GM12872 (cell line): Measurements from ENCODE around the gene TUBB4A.

Source experiments
- TF ChIP-seq, protein P1 (sequence below): IDR thresholded peaks from 3 replicates; pipeline ENCODE4 v1.5.1; 2011; ENCODE audit warnings: low read depth, mild to moderate bottlenecking, low read length, moderate library complexity; ENCODE audit not compliant: insufficient read depth

TUBB4A gene

GRCh38 chr19:6465663-6466062 is 36.4 kb downstream of the TUBB4A start:
- TF ChIP-seq, protein P1, sequence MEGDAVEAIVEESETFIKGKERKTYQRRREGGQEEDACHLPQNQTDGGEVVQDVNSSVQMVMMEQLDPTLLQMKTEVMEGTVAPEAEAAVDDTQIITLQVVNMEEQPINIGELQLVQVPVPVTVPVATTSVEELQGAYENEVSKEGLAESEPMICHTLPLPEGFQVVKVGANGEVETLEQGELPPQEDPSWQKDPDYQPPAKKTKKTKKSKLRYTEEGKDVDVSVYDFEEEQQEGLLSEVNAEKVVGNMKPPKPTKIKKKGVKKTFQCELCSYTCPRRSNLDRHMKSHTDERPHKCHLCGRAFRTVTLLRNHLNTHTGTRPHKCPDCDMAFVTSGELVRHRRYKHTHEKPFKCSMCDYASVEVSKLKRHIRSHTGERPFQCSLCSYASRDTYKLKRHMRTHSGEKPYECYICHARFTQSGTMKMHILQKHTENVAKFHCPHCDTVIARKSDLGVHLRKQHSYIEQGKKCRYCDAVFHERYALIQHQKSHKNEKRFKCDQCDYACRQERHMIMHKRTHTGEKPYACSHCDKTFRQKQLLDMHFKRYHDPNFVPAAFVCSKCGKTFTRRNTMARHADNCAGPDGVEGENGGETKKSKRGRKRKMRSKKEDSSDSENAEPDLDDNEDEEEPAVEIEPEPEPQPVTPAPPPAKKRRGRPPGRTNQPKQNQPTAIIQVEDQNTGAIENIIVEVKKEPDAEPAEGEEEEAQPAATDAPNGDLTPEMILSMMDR: no peak

DNA sequence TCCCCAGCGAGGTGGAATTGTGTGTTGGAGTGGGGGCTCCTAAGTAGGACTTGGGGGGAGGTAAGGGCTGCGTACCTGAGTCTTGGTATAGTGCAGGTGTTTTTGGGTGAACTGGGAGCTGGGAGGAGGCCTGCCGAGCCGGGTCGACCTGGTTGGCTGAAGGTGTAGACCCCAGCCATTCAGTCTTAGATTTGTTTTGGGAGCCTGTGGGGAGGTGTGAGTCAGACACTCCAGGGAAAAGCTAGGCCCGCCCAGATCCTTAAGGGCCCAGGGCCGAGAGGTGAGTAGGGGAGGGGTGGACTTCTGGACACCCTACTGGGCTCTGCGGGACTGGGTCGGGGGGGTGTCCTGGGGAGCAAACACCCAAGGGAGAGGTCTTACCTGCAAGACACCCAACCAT is 37.1 kb downstream of the TUBB4A start:
- TF ChIP-seq, protein P1: no peak

DNA sequence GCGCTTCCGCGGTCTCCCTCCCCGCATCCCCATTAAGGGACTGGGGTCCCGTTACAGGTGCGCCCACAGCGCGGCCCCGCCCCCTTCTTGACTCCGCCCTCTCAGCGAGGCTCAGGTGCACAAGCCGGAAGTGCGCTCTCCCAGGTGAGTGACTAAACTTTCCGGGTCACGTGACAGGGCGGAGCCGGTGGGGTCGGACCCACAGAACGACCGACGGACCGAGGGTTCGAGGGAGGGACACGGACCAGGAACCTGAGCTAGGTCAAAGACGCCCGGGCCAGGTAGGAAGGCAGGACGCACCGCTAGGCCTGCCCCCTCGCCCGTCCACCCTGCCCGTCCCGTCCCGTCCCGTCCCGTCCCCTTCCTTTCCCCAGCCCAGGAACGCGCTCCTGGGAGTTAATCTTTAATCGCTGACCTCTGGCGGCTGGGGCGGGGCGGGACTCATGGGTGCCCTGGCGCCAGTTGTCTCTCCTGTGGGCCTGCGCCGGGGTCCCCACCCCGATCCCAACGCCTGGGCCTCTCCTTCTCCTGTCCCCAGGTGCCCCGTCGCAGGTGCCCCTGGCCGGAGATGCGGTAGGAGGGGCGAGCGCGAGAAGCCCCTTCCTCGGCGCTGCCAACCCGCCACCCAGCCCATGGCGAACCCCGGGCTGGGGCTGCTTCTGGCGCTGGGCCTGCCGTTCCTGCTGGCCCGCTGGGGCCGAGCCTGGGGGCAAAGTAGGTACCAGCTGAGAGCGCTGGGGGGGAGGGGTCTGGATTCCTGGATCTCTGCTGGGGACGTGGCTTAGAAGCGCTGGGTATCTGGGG is 37.8 kb downstream of the TUBB4A start, which contains the start of gene CRB3:
CRB3 (plus strand) TSS at position 202 of the 804 bp plus-strand sequence; CDS start at position 633, 431 bp downstream.
- TF ChIP-seq, protein P1: no peak

DNA sequence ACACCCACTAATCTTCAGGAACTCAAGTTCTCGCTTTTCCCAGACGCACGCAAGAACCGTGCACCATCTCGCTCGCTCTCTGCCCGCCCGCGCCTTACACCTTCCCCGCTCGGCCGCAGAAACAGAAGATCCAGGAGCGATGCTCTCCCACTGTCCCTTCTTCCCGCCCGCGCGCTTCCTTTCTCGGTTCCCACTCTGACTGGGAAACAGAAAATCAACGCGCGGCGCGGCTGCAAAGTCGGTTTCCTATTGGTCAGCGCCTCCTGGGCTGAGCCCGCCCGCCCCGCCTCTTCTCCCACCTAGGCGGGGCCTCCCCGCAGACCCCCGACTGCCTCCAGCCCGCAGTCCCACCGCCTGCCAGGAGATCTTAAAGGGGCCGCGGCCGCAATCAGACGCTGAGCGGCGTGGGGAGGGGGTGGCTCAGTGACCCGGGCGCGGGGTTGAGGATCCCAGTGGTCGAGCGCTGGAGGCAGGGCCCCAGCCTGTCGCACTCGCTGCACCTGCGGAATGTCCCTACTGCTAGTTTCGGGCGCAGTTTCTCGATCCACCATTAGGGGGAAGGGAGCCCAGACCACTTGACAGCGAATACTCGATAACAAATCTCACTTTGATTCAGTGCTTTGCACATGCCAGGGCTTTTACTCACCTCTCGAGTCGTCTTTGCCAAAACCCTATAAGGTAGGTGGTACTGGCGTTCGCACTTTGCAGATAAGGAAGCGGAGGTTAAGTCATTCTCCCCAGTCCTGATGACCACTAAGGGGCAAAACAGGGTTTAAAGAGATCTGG is 41.8 kb downstream of the TUBB4A start:
- TF ChIP-seq, protein P1: peak; percentile 92

- TF ChIP-seq, protein P1: no peak
These were observed 42.6 kb downstream of the TUBB4A start, which contains the start of gene SLC25A23 for GRCh38 chr19:6459262-6460098. Gene SLC25A23, minus strand, starts transcription at chr19:6459792. Its CDS starts 164 bp downstream, at chr19:6459628.

DNA sequence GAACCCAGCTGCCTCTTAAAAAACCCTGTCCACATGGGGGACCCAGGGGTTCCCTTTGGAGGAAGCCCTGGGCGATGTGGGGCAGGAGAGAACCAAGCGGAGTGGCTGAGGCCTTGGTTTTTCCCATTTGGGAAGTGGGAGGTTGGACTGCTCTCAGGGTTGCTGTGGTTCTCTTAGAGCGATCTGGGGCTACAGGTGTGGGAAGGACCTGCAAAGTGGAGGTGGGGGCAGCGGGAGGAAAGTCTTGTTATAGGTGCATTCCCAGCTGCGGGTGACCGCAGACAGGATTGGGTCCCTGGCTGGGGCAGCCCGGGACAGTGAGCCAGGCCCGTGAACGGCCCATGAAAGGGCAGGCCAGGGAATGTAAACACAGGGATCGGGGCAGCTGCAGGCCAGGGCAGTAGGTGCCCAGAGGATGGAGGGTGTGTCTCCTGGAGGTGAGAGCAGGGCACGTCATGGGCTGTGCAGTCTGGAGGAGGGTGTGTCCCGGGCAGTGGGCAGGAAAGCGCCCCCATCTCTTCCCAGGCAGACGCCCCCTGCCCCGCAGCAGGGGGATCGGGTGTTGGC is 43.3 kb downstream of the TUBB4A start:
- TF ChIP-seq, protein P1: no peak
